Esophagus muscularis mucosa (tissue), 3 donors: ENCODE measurements around the gene LSM14B.

Experiments used
- CTCF ChIP-seq, 3 experiments: fragments of 200-600 bp in 2 of 3; fragments of 450-650 bp in 1 of 3; sonication (generic) in 2 of 3; IDR thresholded peaks; one replicate each; pipeline ENCODE4 v1.5.1; 2017 to 2019; ENCODE audit warnings: antibody characterized with exemption in 3 of 3, mild to moderate bottlenecking in 2 of 3, moderate library complexity in 1 of 3
- POLR2A ChIP-seq: fragments of 450-650 bp; IDR thresholded peaks from one replicate; pipeline ENCODE4 v1.6.1; 2017; ENCODE audit warnings: antibody characterized with exemption, moderate library complexity, mild to moderate bottlenecking, low read depth

GRCh38 chr20:62170536-62170935, 48.3 kb downstream of the LSM14B start:
- no peak for TF ChIP-seq POLR2A
- no peak for TF ChIP-seq CTCF (IDR thresholded peaks at IDR 0.05)
